ENCODE measurements around the gene GLB1L.
"Not testable (repeated sequence)": the region's sequence is repeated elsewhere in the genome, so short reads cannot be mapped to it uniquely, and the experiment has no call there.

The GLB1L gene

GRCh38 chr2:219207884-219208740 is 37.1 kb downstream of the GLB1L start:
- peak overlapping the region; percentile 86 for H3K4me3 ChIP-seq (ENCODE audit: low read length)
- peak overlapping the region; percentile 53 for H3K9ac ChIP-seq (ENCODE audit: low read depth, low read length)
- H3K4me1 ChIP-seq (ENCODE audit: control insufficient read depth, insufficient read depth, low read length), result peaks cover 19% of the 10 kb centered on the region
- H3K4me2 ChIP-seq (ENCODE audit: low read length), result peak overlapping the region; percentile 97
- H3K36me3 ChIP-seq (ENCODE audit: insufficient read depth, low read length), result peaks cover 44% of the 10 kb centered on the region
- H3K9me3 ChIP-seq (replicated peaks; ENCODE audit: low read length), result no peaks in the 10 kb centered on the region
- H3K27me3 ChIP-seq (ENCODE audit: control insufficient read depth, insufficient read depth, low read length), result no peaks in the 10 kb centered on the region

- Histone ChIP-seq H3K36me3 (ENCODE audit: insufficient read depth, low read length) (peaks cover 36% of the 10 kb centered on the region), H3K4me1 (ENCODE audit: control insufficient read depth, insufficient read depth, low read length) (peaks cover 19% of the 10 kb centered on the region), H3K9me3 (replicated peaks; ENCODE audit: low read length) (no peaks in the 10 kb centered on the region), H3K4me3 (ENCODE audit: low read length) (peak overlapping the region; percentile 86), H3K4me2 (ENCODE audit: low read length) (peak overlapping the region; percentile 97), H3K9ac (ENCODE audit: low read depth, low read length) (peak overlapping the region; percentile 83), H3K27me3 (ENCODE audit: control insufficient read depth, insufficient read depth, low read length) (no peaks in the 10 kb centered on the region)
These were observed 37.9 kb downstream of the GLB1L start for GRCh38 chr2:219207134-219207883.

GRCh38 chr2:219206328-219207133 is 38.7 kb downstream of the GLB1L start, which contains the start of gene ZFAND2B:
Gene ZFAND2B (plus strand): TSS chr2:219206782. CDS start chr2:219206988, 206 bp downstream.
- peak within 1 kb of the TSS; percentile 97 for H3K4me2 ChIP-seq (ENCODE audit: low read length)
- H3K36me3 ChIP-seq (ENCODE audit: insufficient read depth, low read length), result peaks cover 32% of the 10 kb centered on the region
- H3K9ac ChIP-seq (ENCODE audit: low read depth, low read length), result peak within 1 kb of the TSS; percentile 83
- no peaks in the 10 kb centered on the region for H3K9me3 ChIP-seq (replicated peaks; ENCODE audit: low read length)
- H3K27me3 ChIP-seq (ENCODE audit: control insufficient read depth, insufficient read depth, low read length), result no peaks in the 10 kb centered on the region
- peak within 1 kb of the TSS; percentile 86 for H3K4me3 ChIP-seq (ENCODE audit: low read length)
- peaks cover 19% of the 10 kb centered on the region for H3K4me1 ChIP-seq (ENCODE audit: control insufficient read depth, insufficient read depth, low read length)

- peaks cover 19% of the 10 kb centered on the region for H3K4me1 ChIP-seq (ENCODE audit: control insufficient read depth, insufficient read depth, low read length)
- peak overlapping the region; percentile 83 for H3K9ac ChIP-seq (ENCODE audit: low read depth, low read length)
- peak overlapping the region; percentile 86 for H3K4me3 ChIP-seq (ENCODE audit: low read length)
- H3K4me2 ChIP-seq (ENCODE audit: low read length), result peak overlapping the region; percentile 97
- H3K36me3 ChIP-seq (ENCODE audit: insufficient read depth, low read length), result peaks cover 28% of the 10 kb centered on the region
- H3K27me3 ChIP-seq (ENCODE audit: control insufficient read depth, insufficient read depth, low read length), result no peaks in the 10 kb centered on the region
- H3K9me3 ChIP-seq (replicated peaks; ENCODE audit: low read length), result no peaks in the 10 kb centered on the region
These were observed 39.3 kb downstream of the GLB1L start for GRCh38 chr2:219205981-219206327.

- Histone ChIP-seq H3K36me3 (ENCODE audit: insufficient read depth, low read length) (peaks cover 20% of the 10 kb centered on the region), H3K4me3 (ENCODE audit: low read length) (no peak overlapping the region), H3K9me3 (replicated peaks; ENCODE audit: low read length) (no peaks in the 10 kb centered on the region), H3K9ac (ENCODE audit: low read depth, low read length) (no peak overlapping the region), H3K4me2 (ENCODE audit: low read length) (no peak overlapping the region), H3K4me1 (ENCODE audit: control insufficient read depth, insufficient read depth, low read length) (peaks cover 19% of the 10 kb centered on the region), H3K27me3 (ENCODE audit: control insufficient read depth, insufficient read depth, low read length) (peaks cover 4% of the 10 kb centered on the region)
These were observed 40.1 kb downstream of the GLB1L start for GRCh38 chr2:219205165-219205538.

GRCh38 chr2:219204425-219205164 is 40.6 kb downstream of the GLB1L start:
- Histone ChIP-seq H3K4me1 (ENCODE audit: control insufficient read depth, insufficient read depth, low read length) (peaks cover 19% of the 10 kb centered on the region), H3K27me3 (ENCODE audit: control insufficient read depth, insufficient read depth, low read length) (peaks cover 6% of the 10 kb centered on the region), H3K9me3 (replicated peaks; ENCODE audit: low read length) (no peaks in the 10 kb centered on the region), H3K4me2 (ENCODE audit: low read length) (no peak overlapping the region), H3K4me3 (ENCODE audit: low read length) (no peak overlapping the region), H3K9ac (ENCODE audit: low read depth, low read length) (no peak overlapping the region), H3K36me3 (ENCODE audit: insufficient read depth, low read length) (peaks cover 15% of the 10 kb centered on the region)

GRCh38 chr2:219201331-219201730 is 43.9 kb downstream of the GLB1L start:
- H3K36me3 ChIP-seq (ENCODE audit: insufficient read depth, low read length); H3K4me2 ChIP-seq (ENCODE audit: low read length); H3K9ac ChIP-seq (ENCODE audit: low read depth, low read length); H3K4me1 ChIP-seq (ENCODE audit: control insufficient read depth, insufficient read depth, low read length); H3K9me3 ChIP-seq (replicated peaks; ENCODE audit: low read length); H3K4me3 ChIP-seq (ENCODE audit: low read length): not testable (repeated sequence)
- H3K27me3 ChIP-seq (ENCODE audit: control insufficient read depth, insufficient read depth, low read length), result peaks cover 14% of the 10 kb centered on the region

GRCh38 chr2:219200502-219201326 is 44.5 kb downstream of the GLB1L start:
- not testable (repeated sequence) for H3K4me2 ChIP-seq (ENCODE audit: low read length); H3K4me1 ChIP-seq (ENCODE audit: control insufficient read depth, insufficient read depth, low read length); H3K9ac ChIP-seq (ENCODE audit: low read depth, low read length); H3K9me3 ChIP-seq (replicated peaks; ENCODE audit: low read length); H3K4me3 ChIP-seq (ENCODE audit: low read length); H3K36me3 ChIP-seq (ENCODE audit: insufficient read depth, low read length)
- peaks cover 15% of the 10 kb centered on the region for H3K27me3 ChIP-seq (ENCODE audit: control insufficient read depth, insufficient read depth, low read length)

- Histone ChIP-seq H3K9me3 (replicated peaks; ENCODE audit: low read length) (no peaks in the 10 kb centered on the region), H3K4me2 (ENCODE audit: low read length) (no peak overlapping the region), H3K4me1 (ENCODE audit: control insufficient read depth, insufficient read depth, low read length) (no peaks in the 10 kb centered on the region), H3K9ac (ENCODE audit: low read depth, low read length) (no peak overlapping the region), H3K36me3 (ENCODE audit: insufficient read depth, low read length) (no peaks in the 10 kb centered on the region), H3K27me3 (ENCODE audit: control insufficient read depth, insufficient read depth, low read length) (peaks cover 20% of the 10 kb centered on the region), H3K4me3 (ENCODE audit: low read length) (no peak overlapping the region)
These were observed 45.6 kb downstream of the GLB1L start for GRCh38 chr2:219199470-219200211.

GRCh38 chr2:219198974-219199373 is 46.3 kb downstream of the GLB1L start:
- Histone ChIP-seq H3K4me3 (ENCODE audit: low read length) (no peak overlapping the region), H3K9ac (ENCODE audit: low read depth, low read length) (no peak overlapping the region), H3K27me3 (ENCODE audit: control insufficient read depth, insufficient read depth, low read length) (peaks cover 20% of the 10 kb centered on the region), H3K4me1 (ENCODE audit: control insufficient read depth, insufficient read depth, low read length) (no peaks in the 10 kb centered on the region), H3K9me3 (replicated peaks; ENCODE audit: low read length) (no peaks in the 10 kb centered on the region), H3K4me2 (ENCODE audit: low read length) (no peak overlapping the region), H3K36me3 (ENCODE audit: insufficient read depth, low read length) (no peaks in the 10 kb centered on the region)
